Right atrium auricular region (tissue), 2 donors: ENCODE data around the gene HEATR1. TPM values are rescaled to one million over a fixed set of nuclear protein-coding genes. Genes with fewer than 3 reads are reported as not detected.

ENCODE experiments used
- DNase-seq: peaks from one replicate; pipeline ENCODE4 v3.0.0-alpha.2; 2019; ENCODE audit warnings: low spot score
- H3K27ac ChIP-seq, 2 donors: fragments of 200-600 bp; sonication (generic); 1 replicate in 1 of 2; 2 replicates in 1 of 2; pipeline ENCODE4 v1.5.1; 2016 to 2019
- H3K27me3 ChIP-seq, 2 donors: fragments of 200-600 bp; sonication (generic); one replicate each; pipeline versions ENCODE4 v1.5.1 to v1.6.0; 2017 to 2019
- H3K36me3 ChIP-seq: fragments of 200-600 bp; sonication (generic); one replicate; pipeline ENCODE4 v1.5.1; 2016
- H3K4me1 ChIP-seq, 2 donors: fragments of 200-600 bp; sonication (generic); one replicate each; pipeline versions ENCODE4 v1.5.1 to v1.6.0; 2017 to 2019
- H3K4me3 ChIP-seq, 2 donors: fragments of 200-600 bp; sonication (generic); 1 replicate in 1 of 2; 2 replicates in 1 of 2; pipeline ENCODE4 v1.5.1; 2017 to 2019; ENCODE audit warnings: mild to moderate bottlenecking in 1 of 2, moderate library complexity in 1 of 2
- H3K9me3 ChIP-seq, 2 donors: fragments of 200-600 bp; sonication (generic); one replicate each; pipeline ENCODE4 v1.5.1; 2019
- CTCF ChIP-seq, 2 donors: fragments of 200-600 bp; sonication (generic); IDR thresholded peaks; one replicate each; pipeline ENCODE4 v1.5.1; 2019; ENCODE audit warnings: antibody characterized with exemption in 2 of 2
- total RNA-seq, 2 donors: library from RNA; depleted of rRNA; stranded (reverse); fragments of >200 nt; gene quantifications; one replicate each; pipeline ENCODE4 v1.1.0, GENCODE V29; 2016

Gene HEATR1
- total RNA-seq, 2 donors from 2014 or later: 7.1 to 8.6 TPM

GRCh38 chr1:236552901-236553300 is 51.4 kb downstream of the HEATR1 start:
- no peak for DNase-seq
- Histone ChIP-seq H3K36me3 (peaks cover 95% of the 10 kb centered on the region), H3K27me3 (no peaks in the 10 kb centered on the region), H3K4me3 (no peak overlapping the region), H3K4me1 (no peaks in the 10 kb centered on the region), H3K27ac (no peak overlapping the region), H3K9me3 (no peaks in the 10 kb centered on the region)
- TF ChIP-seq CTCF (IDR thresholded peaks at IDR 0.05): no peak

- no peak for TF ChIP-seq CTCF (IDR thresholded peaks at IDR 0.05)
- H3K4me1 ChIP-seq: no peaks in the 10 kb centered on the region
- H3K4me3 ChIP-seq: no peak overlapping the region
- no peaks in the 10 kb centered on the region for H3K27me3 ChIP-seq
- H3K9me3 ChIP-seq: no peaks in the 10 kb centered on the region
- H3K36me3 ChIP-seq: peaks cover 95% of the 10 kb centered on the region
- H3K27ac ChIP-seq: no peak overlapping the region
- DNase-seq: no peak
Measured at GRCh38 chr1:236552096-236552495, 52.2 kb downstream of the HEATR1 start.

- Histone ChIP-seq H3K36me3 (peaks cover 95% of the 10 kb centered on the region), H3K4me1 (no peaks in the 10 kb centered on the region), H3K9me3 (no peaks in the 10 kb centered on the region), H3K4me3 (no peak overlapping the region), H3K27ac (no peak overlapping the region), H3K27me3 (no peaks in the 10 kb centered on the region)
- no peak for DNase-seq
- TF ChIP-seq CTCF (IDR thresholded peaks at IDR 0.05): no peak
Measured at GRCh38 chr1:236550961-236551851, 53.1 kb downstream of the HEATR1 start.

GRCh38 chr1:236548452-236548851 is 55.9 kb downstream of the HEATR1 start:
- Histone ChIP-seq H3K4me3 (no peak overlapping the region), H3K9me3 (no peaks in the 10 kb centered on the region), H3K36me3 (peaks cover 99% of the 10 kb centered on the region), H3K4me1 (no peaks in the 10 kb centered on the region), H3K27ac (no peak overlapping the region), H3K27me3 (no peaks in the 10 kb centered on the region)
- TF ChIP-seq CTCF (IDR thresholded peaks at IDR 0.05): no peak
- no peak for DNase-seq

GRCh38 chr1:236545621-236546169 is 58.6 kb downstream of the HEATR1 start:
- no peaks in the 10 kb centered on the region for H3K27me3 ChIP-seq
- no peak for DNase-seq
- H3K4me3 ChIP-seq: no peak overlapping the region
- no peak for TF ChIP-seq CTCF (IDR thresholded peaks at IDR 0.05)
- H3K4me1 ChIP-seq: no peaks in the 10 kb centered on the region
- H3K36me3 ChIP-seq: peaks cover 100% of the 10 kb centered on the region
- no peak overlapping the region for H3K27ac ChIP-seq
- no peaks in the 10 kb centered on the region for H3K9me3 ChIP-seq
